HL-60 (cell line): ENCODE results near the gene SYCE1L.

ENCODE experiments used
- CTCF ChIP-seq: IDR thresholded peaks from one replicate; pipeline ENCODE4 v1.5.1; 2011; ENCODE audit warnings: low read length, control low read depth, inconsistent platforms; ENCODE audit not compliant: insufficient read depth
- POLR2AphosphoS5 ChIP-seq: IDR thresholded peaks from 2 replicates; pipeline ENCODE4 v1.6.1; 2012; ENCODE audit warnings: low read depth

GRCh38 chr16:77169650-77170236 is 29.5 kb upstream of the SYCE1L start:
- TF ChIP-seq POLR2AphosphoS5 = no peak
- peak; percentile 58 for TF ChIP-seq CTCF
